Stimulated activated CD4-positive, alpha-beta T cell treated with anti-CD3 and anti-CD28 coated beads, Interleukin-1b, Interleukin-23, amount 100 ng/mL, for 4 hours (primary cell): Measurements from ENCODE around the gene KAZALD1.

Experiments used
- DNase-seq, 2 donors: peaks; one replicate each; pipeline ENCODE4 v3.0.0-alpha.2; 2020; ENCODE audit warnings: low read depth in 2 of 2

Gene KAZALD1

GRCh38 chr10:101066896-101067355, 5.1 kb downstream of the KAZALD1 start:
- DNase-seq = no peak

- DNase-seq = peak; percentile 63 to 73
Observed at GRCh38 chr10:101067356-101068083, 5.7 kb downstream of the KAZALD1 start.

GRCh38 chr10:101069441-101069840, 7.7 kb downstream of the KAZALD1 start:
- no peak for DNase-seq

- DNase-seq = no peak
Observed at GRCh38 chr10:101070098-101070497, 8.3 kb downstream of the KAZALD1 start.

- peak in 1 of 2 donors; percentile 20 for DNase-seq
Observed at GRCh38 chr10:101071267-101071884, 9.6 kb downstream of the KAZALD1 start.

GRCh38 chr10:101071885-101072433, 10.2 kb downstream of the KAZALD1 start:
- DNase-seq = no peak

GRCh38 chr10:101072923-101073322, 11.1 kb downstream of the KAZALD1 start:
- no peak for DNase-seq

- DNase-seq = no peak
Observed at GRCh38 chr10:101073631-101074030, 11.8 kb downstream of the KAZALD1 start.

GRCh38 chr10:101075775-101076174, 14.0 kb downstream of the KAZALD1 start:
- DNase-seq = no peak

GRCh38 chr10:101076630-101077029, 14.8 kb downstream of the KAZALD1 start:
- no peak for DNase-seq

- DNase-seq = no peak
Observed at GRCh38 chr10:101079874-101080273, 18.1 kb downstream of the KAZALD1 start.

- DNase-seq = no peak
Observed at GRCh38 chr10:101080933-101081931, 19.4 kb downstream of the KAZALD1 start.

- DNase-seq = no peak
Observed at GRCh38 chr10:101085846-101086245, 24.1 kb downstream of the KAZALD1 start.

GRCh38 chr10:101087376-101087775, 25.6 kb downstream of the KAZALD1 start:
- DNase-seq = no peak

GRCh38 chr10:101087965-101088364, 26.2 kb downstream of the KAZALD1 start:
- DNase-seq = no peak

GRCh38 chr10:101089520-101090299, 27.9 kb downstream of the KAZALD1 start:
- DNase-seq = no peak

GRCh38 chr10:101090597-101090996, 28.8 kb downstream of the KAZALD1 start:
- no peak for DNase-seq

GRCh38 chr10:101091546-101092290, 29.9 kb downstream of the KAZALD1 start:
- DNase-seq = no peak

- DNase-seq = no peak
Observed at GRCh38 chr10:101092881-101093354, 31.1 kb downstream of the KAZALD1 start.
